A549 (cell line): ENCODE results near the gene POU4F1.

Source experiments
- BCL3 ChIP-seq: fragments of >200 bp; sonication (Bioruptor Twin); formaldehyde crosslinking; IDR thresholded peaks from 3 replicates; pipeline ENCODE4 v1.6.1; 2016
- CHD2 ChIP-seq: fragments of 150-350 bp; IDR thresholded peaks from 2 replicates; pipeline ENCODE4 v1.6.1; 2014; ENCODE audit warnings: low read length; ENCODE audit not compliant: partially characterized antibody
- CHD4 ChIP-seq: fragments of 200-600 bp; sonication (generic); IDR thresholded peaks from 2 replicates; pipeline ENCODE4 v1.6.1; 2016; ENCODE audit warnings: antibody characterized with exemption, mild to moderate bottlenecking, borderline replicate concordance
- CTCF ChIP-seq: fragments of >200 bp; sonication (Bioruptor Twin); formaldehyde crosslinking; IDR thresholded peaks from 3 replicates; pipeline ENCODE4 v1.5.1; 2016
- FOXS1 ChIP-seq: fragments of 250-450 bp; sonication (Bioruptor Pico); IDR thresholded peaks from 2 replicates; pipeline ENCODE4 v1.5.0; 2020; ENCODE audit warnings: mild to moderate bottlenecking, moderate library complexity
- MYC ChIP-seq: IDR thresholded peaks from 2 replicates; pipeline ENCODE4 v1.6.1; 2012; ENCODE audit warnings: mild to moderate bottlenecking, inconsistent platforms, low read length, improper control_type of control experiment, borderline replicate concordance
- NFE2L2 ChIP-seq: fragments of 150-350 bp; conservative IDR thresholded peaks from 2 replicates; pipeline ENCODE4 v1.6.1; 2014; ENCODE audit warnings: low read length
- RAD21 ChIP-seq, 2 experiments: fragments of >200 bp in 1 of 2; sonication (Bioruptor Twin) in 1 of 2; formaldehyde crosslinking in 1 of 2; IDR thresholded peaks in 1 of 2; conservative IDR thresholded peaks in 1 of 2; 2 replicates in 1 of 2; 3 replicates in 1 of 2; pipeline ENCODE4 v1.6.1; 2012 to 2018; ENCODE audit warnings: inconsistent platforms in 1 of 2
- RCOR1 ChIP-seq: fragments of 150-350 bp; IDR thresholded peaks from 2 replicates; pipeline ENCODE4 v1.6.1; 2014; ENCODE audit warnings: antibody characterized with exemption, low read length, low read depth
- RFX5 ChIP-seq: fragments of 450-650 bp; IDR thresholded peaks from 2 replicates; pipeline ENCODE4 v1.7.1; 2014; ENCODE audit warnings: antibody characterized with exemption, mild to moderate bottlenecking, moderate library complexity
- TP53 ChIP-seq: fragments of 250-450 bp; sonication (Bioruptor Pico); IDR thresholded peaks from 2 replicates; pipeline ENCODE4 v1.5.0; 2021; ENCODE audit warnings: mild to moderate bottlenecking, moderate library complexity
- ZC3H11A ChIP-seq: fragments of 450-650 bp; IDR thresholded peaks from 2 replicates; pipeline ENCODE4 v1.6.1; 2014; ENCODE audit warnings: antibody characterized with exemption, mild to moderate bottlenecking
- TF ChIP-seq, protein P1 (sequence below): IDR thresholded peaks from 2 replicates; pipeline ENCODE4 v1.6.1; 2012; ENCODE audit warnings: low read depth, borderline replicate concordance

GRCh38 chr13:78602561-78603239 lies 652 bp downstream of the POU4F1 start:
- TF ChIP-seq FOXS1 (CRISPR knock-in tag) (no peak), CTCF (no peak), CHD4 (no peak), RFX5 (no peak), RAD21 (conservative IDR thresholded peaks at IDR 0.05 in 1 of 2, IDR thresholded peaks at IDR 0.05 in 1 of 2) (no peak), BCL3 (no peak), RCOR1 (no peak), CHD2 (no peak), ZC3H11A (no peak), NFE2L2 (no peak), TP53 (CRISPR knock-in tag) (no peak), MYC (no peak)
- TF ChIP-seq, protein P1, sequence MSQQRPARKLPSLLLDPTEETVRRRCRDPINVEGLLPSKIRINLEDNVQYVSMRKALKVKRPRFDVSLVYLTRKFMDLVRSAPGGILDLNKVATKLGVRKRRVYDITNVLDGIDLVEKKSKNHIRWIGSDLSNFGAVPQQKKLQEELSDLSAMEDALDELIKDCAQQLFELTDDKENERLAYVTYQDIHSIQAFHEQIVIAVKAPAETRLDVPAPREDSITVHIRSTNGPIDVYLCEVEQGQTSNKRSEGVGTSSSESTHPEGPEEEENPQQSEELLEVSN: no peak
